Stimulated activated effector memory CD8-positive, alpha-beta T cell treated with anti-CD3 and anti-CD28 coated beads, Interleukin-12 subunit alpha, Interleukin-12 subunit beta, amount 100 ng/mL, for 72 hours (primary cell): ENCODE measurements around the gene LPIN2.

Experiments
- ATAC-seq: fragments of 150-1000 bp; cut with Tn5 transposase; 2 replicates; pipeline ENCODE4 v1.10.0; 2021
- DNase-seq, 2 donors: peaks; one replicate each; pipeline ENCODE4 v3.0.0; 2021 to 2022; ENCODE audit warnings: low spot score in 2 of 2
- H3K27ac Mint-ChIP-seq: one replicate; pipeline ENCODE4 v1.8.0; 2022; ENCODE audit warnings: mild to moderate bottlenecking, mixed read lengths
- H3K36me3 Mint-ChIP-seq: one replicate; pipeline ENCODE4 v1.8.0; 2022; ENCODE audit warnings: mild to moderate bottlenecking, mixed read lengths
- H3K4me1 Mint-ChIP-seq: one replicate; pipeline ENCODE4 v1.8.0; 2022; ENCODE audit warnings: mixed read lengths
- H3K4me3 Mint-ChIP-seq: one replicate; pipeline ENCODE4 v1.8.0; 2022; ENCODE audit warnings: mild to moderate bottlenecking, mixed read lengths
- H3K9me3 Mint-ChIP-seq: one replicate; pipeline ENCODE4 v1.8.0; 2022; ENCODE audit warnings: mixed read lengths

LPIN2 gene

DNA sequence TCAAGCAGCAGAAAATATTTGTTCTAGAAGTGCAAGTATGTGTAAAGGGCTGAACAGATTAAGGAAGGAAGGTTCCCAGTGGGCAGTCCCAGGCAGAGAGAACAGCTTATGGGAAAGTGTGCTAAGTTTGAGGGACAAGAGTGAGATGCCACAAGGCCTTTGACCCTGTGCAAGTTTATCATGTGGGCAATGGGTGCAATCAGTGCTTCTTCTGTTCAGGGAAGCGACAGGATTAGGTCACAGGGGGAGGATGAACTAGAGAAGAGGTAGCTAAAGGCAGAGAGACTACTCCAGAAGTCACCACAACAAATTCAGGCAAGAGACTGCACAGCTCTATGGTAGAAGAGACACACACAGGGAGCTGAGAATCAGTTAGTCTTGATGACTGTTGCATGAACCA, 44.3 kb downstream of the LPIN2 start:
- ATAC-seq (no peak), DNase-seq (no peak)
- Mint-ChIP-seq H3K4me1 (peaks cover 79% of the 10 kb centered on the region), H3K27ac (peak overlapping the region; percentile 87), H3K4me3 (peak overlapping the region; percentile 76), H3K9me3 (no peaks in the 10 kb centered on the region), H3K36me3 (peaks cover 28% of the 10 kb centered on the region)

- H3K4me1 Mint-ChIP-seq = peaks cover 79% of the 10 kb centered on the region
- peak overlapping the region; percentile 87 for H3K27ac Mint-ChIP-seq
- DNase-seq = no peak
- peak overlapping the region; percentile 76 for H3K4me3 Mint-ChIP-seq
- ATAC-seq = no peak
- no peaks in the 10 kb centered on the region for H3K9me3 Mint-ChIP-seq
- peaks cover 31% of the 10 kb centered on the region for H3K36me3 Mint-ChIP-seq
Measured at GRCh38 chr18:2967820-2968219, 45.1 kb downstream of the LPIN2 start.

DNA sequence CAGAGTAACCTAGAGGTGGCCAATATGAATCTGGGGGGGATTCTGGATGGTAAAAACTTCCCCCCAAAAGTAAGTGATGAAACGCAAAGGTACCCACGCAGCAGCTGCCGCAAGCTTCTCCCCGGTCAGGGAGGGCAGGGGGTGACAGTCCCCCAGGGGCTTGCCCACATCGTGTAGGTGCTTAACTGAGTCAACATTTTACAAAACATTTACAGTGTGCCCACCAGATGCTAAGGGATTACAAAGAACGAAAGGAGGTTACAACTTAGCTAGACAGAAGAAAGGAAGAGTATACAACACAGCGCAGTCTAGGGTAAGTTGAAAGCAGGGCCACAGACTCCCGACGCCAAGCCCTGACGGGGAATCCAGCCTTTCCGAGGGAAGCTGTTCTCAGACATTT, 45.6 kb downstream of the LPIN2 start:
- Mint-ChIP-seq H3K4me3 (peak overlapping the region; percentile 76), H3K36me3 (peaks cover 33% of the 10 kb centered on the region)

DNA sequence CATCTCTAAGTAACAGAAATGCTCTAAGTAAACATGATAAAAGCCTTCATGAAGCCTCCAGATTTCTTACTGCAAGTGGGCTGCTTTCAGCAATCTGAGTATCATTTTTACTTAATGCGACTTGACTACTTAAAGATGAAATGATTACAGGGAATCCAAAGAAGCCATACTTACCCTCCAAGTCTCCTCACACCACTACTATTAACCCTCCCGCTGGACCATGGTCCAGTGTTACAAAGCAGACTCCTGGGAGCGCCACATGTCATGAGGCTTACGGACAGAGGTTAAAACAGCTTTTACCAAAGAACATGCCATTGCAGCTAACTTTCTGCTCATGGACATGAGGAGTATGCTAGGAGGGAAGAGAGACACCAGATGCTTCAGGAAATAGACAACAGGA, 46.4 kb downstream of the LPIN2 start:
- peak overlapping the region; percentile 76 for H3K4me3 Mint-ChIP-seq
- H3K9me3 Mint-ChIP-seq = no peaks in the 10 kb centered on the region
- H3K27ac Mint-ChIP-seq = peak overlapping the region; percentile 87
- H3K4me1 Mint-ChIP-seq = peaks cover 85% of the 10 kb centered on the region
- peaks cover 34% of the 10 kb centered on the region for H3K36me3 Mint-ChIP-seq
- DNase-seq (no peak), ATAC-seq (no peak)

More for the DNA sequence above, 45.6 kb downstream of the LPIN2 start:
- Mint-ChIP-seq H3K9me3 (no peaks in the 10 kb centered on the region), H3K27ac (peak overlapping the region; percentile 87), H3K4me1 (peaks cover 79% of the 10 kb centered on the region)
- DNase-seq = no peak
- ATAC-seq = peak; percentile 77

DNA sequence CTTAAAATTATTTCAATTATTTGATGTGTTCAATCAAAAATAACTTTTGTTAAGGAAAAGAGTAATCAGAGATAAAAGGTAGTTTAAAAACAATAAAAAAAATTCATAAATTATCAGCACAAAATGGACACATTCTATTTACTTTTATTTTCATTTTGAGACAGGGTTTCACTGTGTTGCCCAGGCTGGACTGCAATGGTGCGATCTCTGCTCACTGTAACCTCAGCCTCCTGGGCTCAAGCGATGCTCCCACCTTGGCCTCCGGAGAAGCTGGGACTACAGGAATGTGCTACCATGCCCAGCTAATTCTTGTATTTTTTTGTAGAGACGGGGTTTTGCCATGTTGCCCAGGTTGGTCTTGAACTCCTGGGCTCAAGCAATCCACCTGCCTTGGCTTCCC, 47.1 kb downstream of the LPIN2 start:
- Mint-ChIP-seq H3K27ac (peak overlapping the region; percentile 87), H3K36me3 (peaks cover 32% of the 10 kb centered on the region), H3K4me1 (peaks cover 85% of the 10 kb centered on the region), H3K9me3 (no peaks in the 10 kb centered on the region), H3K4me3 (peak overlapping the region; percentile 76)
- ATAC-seq (no peak), DNase-seq (no peak)

DNA sequence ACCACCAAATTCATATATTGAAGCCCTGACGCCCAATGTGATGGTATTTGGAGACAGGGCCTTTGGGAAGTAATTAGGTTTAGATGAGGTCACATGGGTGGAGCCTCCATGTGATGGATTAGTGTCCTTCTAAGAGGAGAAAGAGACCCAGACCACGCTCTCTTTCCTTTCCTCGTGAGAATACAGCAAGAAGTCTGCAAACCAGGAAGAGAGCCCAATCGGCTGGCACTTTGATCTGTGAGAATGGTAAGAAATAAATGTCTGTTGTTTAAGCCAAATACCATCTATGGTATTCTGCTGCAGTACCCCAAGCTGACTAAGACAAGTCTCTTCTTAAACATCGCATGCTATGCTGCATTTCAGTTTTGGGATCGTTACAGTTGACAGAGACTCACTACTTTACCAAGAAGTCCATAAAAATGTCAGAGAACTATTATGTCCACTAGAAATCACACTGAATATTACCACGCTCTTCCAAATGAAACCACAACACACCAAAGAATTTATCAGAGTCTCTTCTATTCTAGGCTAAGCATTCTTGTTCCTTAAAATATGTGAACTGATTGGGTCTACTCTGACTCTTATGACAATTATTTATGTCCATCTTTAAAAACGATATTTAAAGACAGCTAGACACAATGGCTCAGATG, 48.5 kb downstream of the LPIN2 start:
- H3K36me3 Mint-ChIP-seq = peaks cover 44% of the 10 kb centered on the region

More for the DNA sequence above, 48.5 kb downstream of the LPIN2 start:
- Mint-ChIP-seq H3K4me1 (peaks cover 76% of the 10 kb centered on the region), H3K4me3 (peak overlapping the region; percentile 76), H3K9me3 (no peaks in the 10 kb centered on the region), H3K27ac (peak overlapping the region; percentile 87)
- DNase-seq = no peak
- ATAC-seq = no peak
